KMS-11 (cell line): Measurements from ENCODE around the gene CHD6.

ENCODE experiments used
- H2AFZ ChIP-seq: fragments of 200-600 bp; sonication (generic); 2 replicates; pipeline ENCODE4 v1.6.1; 2016; ENCODE audit warnings: antibody characterized with exemption, mixed run types, low read depth
- H3K27ac ChIP-seq: fragments of 200-600 bp; sonication (generic); 2 replicates; pipeline ENCODE4 v1.6.1; 2016; ENCODE audit warnings: mild to moderate bottlenecking, mixed run types
- H3K27me3 ChIP-seq: fragments of 200-600 bp; sonication (generic); 2 replicates; pipeline ENCODE4 v1.6.1; 2017; ENCODE audit warnings: mild to moderate bottlenecking, low read depth, mixed run types, moderate library complexity; ENCODE audit not compliant: insufficient read depth
- H3K36me3 ChIP-seq: fragments of 200-600 bp; sonication (generic); 2 replicates; pipeline ENCODE4 v1.6.1; 2017; ENCODE audit warnings: mild to moderate bottlenecking, mixed run types; ENCODE audit not compliant: insufficient read depth
- H3K4me1 ChIP-seq: fragments of 200-600 bp; sonication (generic); 2 replicates; pipeline ENCODE4 v1.6.1; 2016; ENCODE audit warnings: mild to moderate bottlenecking, low read depth, mixed run types; ENCODE audit not compliant: poor library complexity, severe bottlenecking
- H3K4me2 ChIP-seq: fragments of 200-600 bp; sonication (generic); 2 replicates; pipeline ENCODE4 v1.7.0; 2016; ENCODE audit warnings: mild to moderate bottlenecking, mixed run types
- H3K4me3 ChIP-seq: fragments of 200-600 bp; sonication (generic); IDR thresholded peaks from 2 replicates; pipeline ENCODE4 v1.6.1; 2017; ENCODE audit warnings: low read depth, low read length, mixed read lengths; ENCODE audit not compliant: insufficient read depth
- H3K79me2 ChIP-seq: fragments of 200-600 bp; sonication (generic); 2 replicates; pipeline ENCODE4 v1.6.1; 2016; ENCODE audit warnings: low read depth, mixed run types; ENCODE audit not compliant: insufficient read depth
- H3K9ac ChIP-seq: fragments of 200-600 bp; sonication (generic); 2 replicates; pipeline ENCODE4 v1.6.1; 2016; ENCODE audit warnings: mild to moderate bottlenecking, mixed run types
- H4K20me1 ChIP-seq: fragments of 200-600 bp; sonication (generic); 2 replicates; pipeline ENCODE4 v1.6.1; 2016; ENCODE audit warnings: mild to moderate bottlenecking, mixed run types; ENCODE audit not compliant: insufficient read depth
- TF ChIP-seq, protein P1 (sequence below): fragments of 200-600 bp; sonication (generic); conservative IDR thresholded peaks from 2 replicates; pipeline ENCODE4 v1.6.1; 2017; ENCODE audit warnings: low read depth, mild to moderate bottlenecking, antibody characterized with exemption, low read length, moderate library complexity, mixed read lengths

Gene CHD6

DNA sequence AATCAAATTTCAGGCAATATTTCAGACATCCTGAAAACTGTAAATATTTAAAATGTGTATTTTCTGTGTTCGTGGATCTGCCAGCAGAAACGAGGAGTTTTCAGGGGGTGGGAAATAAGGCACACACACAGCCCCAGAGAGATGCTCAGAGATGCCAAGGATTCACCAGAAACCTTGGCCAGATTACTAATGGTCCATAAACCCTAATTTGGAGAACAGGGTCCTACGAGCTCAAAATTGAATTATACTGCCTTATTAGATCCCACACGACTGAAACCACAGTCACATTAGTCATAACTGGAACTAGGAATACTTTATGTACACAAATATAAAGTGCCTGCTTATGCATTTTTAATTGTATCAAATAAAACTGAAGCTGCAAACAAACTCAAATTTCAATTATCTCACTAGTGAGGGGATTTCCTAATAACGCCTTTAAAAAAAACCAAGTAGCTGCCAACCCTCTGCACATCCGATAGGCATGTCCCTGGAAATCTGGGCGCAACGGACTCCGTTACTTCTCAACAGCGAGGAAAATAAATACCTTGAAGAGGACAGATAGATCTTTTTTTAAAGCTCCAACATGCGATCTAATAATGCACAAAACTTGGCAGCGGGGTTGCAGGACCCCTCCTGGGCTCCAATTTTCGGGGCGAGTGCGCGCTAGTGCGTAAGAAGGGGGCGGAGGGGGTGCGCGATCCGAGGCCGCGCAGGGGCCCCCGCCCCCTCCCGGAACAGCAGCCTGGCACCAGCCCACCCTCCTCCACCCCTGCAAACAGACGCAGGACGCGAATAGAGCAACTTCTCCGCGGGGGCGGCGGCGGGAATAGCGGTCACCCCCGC lies 897 bp downstream of the CHD6 start:
- peaks cover 51% of the 10 kb centered on the region for H3K79me2 ChIP-seq
- H4K20me1 ChIP-seq = no peaks in the 10 kb centered on the region
- peak overlapping the region; percentile 94 for H3K4me2 ChIP-seq
- peak overlapping the region; percentile 43; the same call in 1 of the 2 replicates for H3K9ac ChIP-seq
- TF ChIP-seq, protein P1, sequence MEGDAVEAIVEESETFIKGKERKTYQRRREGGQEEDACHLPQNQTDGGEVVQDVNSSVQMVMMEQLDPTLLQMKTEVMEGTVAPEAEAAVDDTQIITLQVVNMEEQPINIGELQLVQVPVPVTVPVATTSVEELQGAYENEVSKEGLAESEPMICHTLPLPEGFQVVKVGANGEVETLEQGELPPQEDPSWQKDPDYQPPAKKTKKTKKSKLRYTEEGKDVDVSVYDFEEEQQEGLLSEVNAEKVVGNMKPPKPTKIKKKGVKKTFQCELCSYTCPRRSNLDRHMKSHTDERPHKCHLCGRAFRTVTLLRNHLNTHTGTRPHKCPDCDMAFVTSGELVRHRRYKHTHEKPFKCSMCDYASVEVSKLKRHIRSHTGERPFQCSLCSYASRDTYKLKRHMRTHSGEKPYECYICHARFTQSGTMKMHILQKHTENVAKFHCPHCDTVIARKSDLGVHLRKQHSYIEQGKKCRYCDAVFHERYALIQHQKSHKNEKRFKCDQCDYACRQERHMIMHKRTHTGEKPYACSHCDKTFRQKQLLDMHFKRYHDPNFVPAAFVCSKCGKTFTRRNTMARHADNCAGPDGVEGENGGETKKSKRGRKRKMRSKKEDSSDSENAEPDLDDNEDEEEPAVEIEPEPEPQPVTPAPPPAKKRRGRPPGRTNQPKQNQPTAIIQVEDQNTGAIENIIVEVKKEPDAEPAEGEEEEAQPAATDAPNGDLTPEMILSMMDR = no peak
- peak overlapping the region; percentile 34 for H3K27ac ChIP-seq
- peak overlapping the region; percentile 37; the same call in 1 of the 2 replicates for H2AFZ ChIP-seq
- H3K27me3 ChIP-seq = no peaks in the 10 kb centered on the region
- peaks cover 14% of the 10 kb centered on the region for H3K4me1 ChIP-seq
- H3K36me3 ChIP-seq = no peaks in the 10 kb centered on the region
- H3K4me3 ChIP-seq = peak overlapping the region; percentile 52

DNA sequence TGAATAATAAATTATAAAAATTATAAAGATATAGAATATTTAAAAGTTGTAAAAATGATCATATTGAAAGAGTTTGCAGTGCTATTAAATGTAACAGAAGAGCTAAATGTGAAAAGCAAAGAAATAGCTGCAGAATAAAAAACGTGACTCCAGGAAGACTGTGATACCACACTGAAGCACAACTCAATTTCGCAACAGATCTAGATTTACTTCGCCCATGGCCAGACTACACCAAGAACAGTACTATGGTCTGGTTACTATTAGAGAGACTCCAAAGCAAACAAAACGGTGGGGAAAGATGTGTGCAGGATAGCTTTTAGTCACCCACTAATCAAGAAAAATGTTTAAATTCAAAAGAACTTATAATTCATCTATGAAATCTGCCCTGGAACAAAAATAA lies 1.9 kb downstream of the CHD6 start:
- H3K4me3 ChIP-seq = no peak overlapping the region
- no peak overlapping the region for H2AFZ ChIP-seq
- H3K4me1 ChIP-seq = peaks cover 14% of the 10 kb centered on the region
- H3K36me3 ChIP-seq = no peaks in the 10 kb centered on the region
- peak overlapping the region; percentile 94; the same call in 1 of the 2 replicates for H3K4me2 ChIP-seq
- H3K27me3 ChIP-seq = no peaks in the 10 kb centered on the region
- H3K9ac ChIP-seq = no peak overlapping the region
- no peaks in the 10 kb centered on the region for H4K20me1 ChIP-seq
- no peak overlapping the region for H3K27ac ChIP-seq
- peaks cover 61% of the 10 kb centered on the region for H3K79me2 ChIP-seq
- TF ChIP-seq, protein P1 = no peak

DNA sequence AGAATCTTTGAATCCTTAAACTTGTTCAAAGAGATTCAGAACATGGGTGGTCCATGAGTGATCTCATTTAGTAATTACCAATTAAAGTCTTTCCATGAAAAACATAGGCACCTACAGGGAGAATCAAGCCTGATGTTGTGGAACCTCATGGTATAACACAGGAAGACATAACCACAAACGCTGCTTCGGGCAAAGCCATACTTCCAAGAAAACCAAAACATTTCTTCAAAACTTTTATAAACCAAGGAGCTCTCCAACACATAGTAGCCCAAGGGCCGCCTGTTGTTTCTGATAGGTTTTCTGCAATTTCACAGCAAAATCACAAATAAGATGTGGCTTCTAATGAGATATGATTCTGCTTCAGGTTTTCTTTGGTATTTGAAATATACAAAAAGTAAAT lies 2.5 kb downstream of the CHD6 start:
- Histone ChIP-seq H2AFZ (no peak overlapping the region), H3K27ac (no peak overlapping the region), H3K4me1 (peaks cover 14% of the 10 kb centered on the region), H3K36me3 (no peaks in the 10 kb centered on the region), H3K9ac (no peak overlapping the region), H3K79me2 (peaks cover 66% of the 10 kb centered on the region), H3K27me3 (no peaks in the 10 kb centered on the region), H3K4me2 (no peak overlapping the region), H3K4me3 (no peak overlapping the region), H4K20me1 (no peaks in the 10 kb centered on the region)
- TF ChIP-seq, protein P1 = no peak

DNA sequence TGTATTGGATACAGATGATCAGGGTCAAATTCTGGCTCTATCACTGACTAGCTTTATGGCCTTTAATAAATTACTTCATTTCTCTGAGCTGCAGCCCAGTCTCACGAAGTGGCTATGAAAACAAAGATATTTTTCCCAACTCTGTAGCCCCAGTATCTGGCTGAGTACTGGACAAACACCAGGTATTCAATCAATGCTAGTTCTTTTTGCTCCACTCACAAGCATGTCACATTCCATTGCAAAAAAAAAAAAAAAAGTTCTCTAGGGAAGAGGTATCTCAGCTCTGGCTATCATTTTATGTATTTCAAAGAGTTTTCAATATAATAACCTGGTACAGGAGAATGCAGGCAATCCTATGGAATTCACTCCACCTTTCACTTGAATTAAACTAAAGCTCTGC lies 3.1 kb downstream of the CHD6 start:
- no peaks in the 10 kb centered on the region for H3K36me3 ChIP-seq
- no peak overlapping the region for H3K4me3 ChIP-seq
- no peaks in the 10 kb centered on the region for H4K20me1 ChIP-seq
- no peak overlapping the region for H2AFZ ChIP-seq
- no peak overlapping the region for H3K9ac ChIP-seq
- H3K4me1 ChIP-seq = peaks cover 14% of the 10 kb centered on the region
- peaks cover 69% of the 10 kb centered on the region for H3K79me2 ChIP-seq
- TF ChIP-seq, protein P1 = no peak
- H3K27ac ChIP-seq = no peak overlapping the region
- H3K4me2 ChIP-seq = no peak overlapping the region
- no peaks in the 10 kb centered on the region for H3K27me3 ChIP-seq
